HEK293 (cell line): Measurements from ENCODE around the gene GOSR2.

Experiments
- CTCF ChIP-seq: fragments of 450-650 bp; formaldehyde crosslinking; IDR thresholded peaks from 2 replicates; pipeline ENCODE4 v1.5.1; 2016; ENCODE audit warnings: missing biosample characterization, missing genetic modification characterization
- EGR2 ChIP-seq: fragments of 450-650 bp; formaldehyde crosslinking; IDR thresholded peaks from 2 replicates; pipeline ENCODE4 v1.5.1; 2016; ENCODE audit warnings: low read depth, missing biosample characterization, missing genetic modification characterization
- GLIS1 ChIP-seq: fragments of 450-650 bp; formaldehyde crosslinking; IDR thresholded peaks from 2 replicates; pipeline ENCODE4 v1.5.1; 2016; ENCODE audit warnings: missing biosample characterization, missing genetic modification characterization
- INSM2 ChIP-seq: fragments of 450-650 bp; formaldehyde crosslinking; IDR thresholded peaks from 2 replicates; pipeline ENCODE4 v1.5.1; 2016; ENCODE audit warnings: missing biosample characterization, missing genetic modification characterization
- PATZ1 ChIP-seq: fragments of 450-650 bp; formaldehyde crosslinking; IDR thresholded peaks from 2 replicates; pipeline ENCODE4 v1.5.1; 2016; ENCODE audit warnings: missing biosample characterization, missing genetic modification characterization
- PRDM2 ChIP-seq: fragments of 450-650 bp; formaldehyde crosslinking; IDR thresholded peaks from 2 replicates; pipeline ENCODE4 v1.5.1; 2016; ENCODE audit warnings: missing biosample characterization, missing genetic modification characterization, borderline replicate concordance
- SP7 ChIP-seq: fragments of 450-650 bp; formaldehyde crosslinking; IDR thresholded peaks from 2 replicates; pipeline ENCODE4 v1.5.1; 2016; ENCODE audit warnings: missing biosample characterization, missing genetic modification characterization
- ZBTB11 ChIP-seq: fragments of 450-650 bp; formaldehyde crosslinking; conservative IDR thresholded peaks from 2 replicates; pipeline ENCODE4 v1.5.1; 2016; ENCODE audit warnings: low read depth, missing biosample characterization, missing genetic modification characterization
- ZBTB20 ChIP-seq: fragments of 450-650 bp; formaldehyde crosslinking; IDR thresholded peaks from 2 replicates; pipeline ENCODE4 v1.5.1; 2016; ENCODE audit warnings: missing biosample characterization, missing genetic modification characterization
- ZBTB44 ChIP-seq: fragments of 450-650 bp; IDR thresholded peaks from 2 replicates; pipeline ENCODE4 v1.5.1; 2018; ENCODE audit warnings: missing biosample characterization, mild to moderate bottlenecking, missing genetic modification characterization
- ZBTB48 ChIP-seq: fragments of 450-650 bp; formaldehyde crosslinking; IDR thresholded peaks from 2 replicates; pipeline ENCODE4 v1.5.1; 2016; ENCODE audit warnings: missing biosample characterization, missing genetic modification characterization
- ZBTB8A ChIP-seq: fragments of 450-650 bp; formaldehyde crosslinking; IDR thresholded peaks from 2 replicates; pipeline ENCODE4 v1.5.1; 2016; ENCODE audit warnings: missing biosample characterization, missing genetic modification characterization
- ZEB2 ChIP-seq: fragments of 450-650 bp; formaldehyde crosslinking; IDR thresholded peaks from 2 replicates; pipeline ENCODE4 v1.5.1; 2016; ENCODE audit warnings: missing biosample characterization, missing genetic modification characterization
- ZNF202 ChIP-seq: fragments of 450-650 bp; formaldehyde crosslinking; IDR thresholded peaks from 2 replicates; pipeline ENCODE4 v1.5.1; 2016; ENCODE audit warnings: missing biosample characterization, missing genetic modification characterization, borderline replicate concordance
- ZNF335 ChIP-seq: fragments of 450-650 bp; formaldehyde crosslinking; conservative IDR thresholded peaks from 2 replicates; pipeline ENCODE4 v1.5.1; 2016; ENCODE audit warnings: missing biosample characterization, missing genetic modification characterization
- ZNF423 ChIP-seq: fragments of 450-650 bp; formaldehyde crosslinking; IDR thresholded peaks from 2 replicates; pipeline ENCODE4 v1.5.1; 2016; ENCODE audit warnings: missing biosample characterization, missing genetic modification characterization
- ZNF544 ChIP-seq: fragments of 450-650 bp; formaldehyde crosslinking; IDR thresholded peaks from 2 replicates; pipeline ENCODE4 v1.5.0; 2017; ENCODE audit warnings: missing biosample characterization, missing genetic modification characterization
- ZNF571 ChIP-seq: fragments of 450-650 bp; formaldehyde crosslinking; IDR thresholded peaks from 2 replicates; pipeline ENCODE4 v1.5.0; 2017; ENCODE audit warnings: missing biosample characterization, missing genetic modification characterization
- ZSCAN4 ChIP-seq: fragments of 450-650 bp; formaldehyde crosslinking; IDR thresholded peaks from 2 replicates; pipeline ENCODE4 v1.5.1; 2017; ENCODE audit warnings: missing biosample characterization, missing genetic modification characterization

The GOSR2 gene

GRCh38 chr17:46978489-46979146 lies 55.7 kb downstream of the GOSR2 start (continued):
- TF ChIP-seq PATZ1 (peak; percentile 6; the same call in 1 of the 2 replicates), GLIS1 (tag by site-specific recombination) (0 out of 2 replicates have a peak, but pooled peaks have one; percentile 0), ZBTB44 (tag by site-specific recombination) (no peak), ZBTB11 (tag by site-specific recombination) (peak; percentile 1; the same call in 1 of the 2 replicates), SP7 (tag by site-specific recombination) (0 out of 2 replicates have a peak, but pooled peaks have one; percentile 11), ZNF423 (peak; percentile 35; the same call in 1 of the 2 replicates), ZSCAN4 (tag by site-specific recombination) (no peak), INSM2 (0 out of 2 replicates have a peak, but pooled peaks have one; percentile 3), ZBTB8A (tag by site-specific recombination) (peak; percentile 42; the same call in 1 of the 2 replicates), CTCF (tag by site-specific recombination) (0 out of 2 replicates have a peak, but pooled peaks have one; percentile 32), ZNF335 (tag by site-specific recombination) (peak; percentile 89), ZNF202 (tag by site-specific recombination) (no peak), ZBTB48 (tag by site-specific recombination) (0 out of 2 replicates have a peak, but pooled peaks have one; percentile 1), ZBTB20 (tag by site-specific recombination) (peak; percentile 50; the same call in 1 of the 2 replicates), ZNF544 (tag by site-specific recombination) (no peak), PRDM2 (tag by site-specific recombination) (no peak), ZEB2 (tag by site-specific recombination) (no peak), ZNF571 (no peak), EGR2 (tag by site-specific recombination) (peak; percentile 39)
